ENCODE measurements around the gene GPS1.

The GPS1 gene

GRCh38 chr17:82070611-82071010 lies 18.9 kb downstream of the GPS1 start:
- Histone ChIP-seq H3K4me1 (ENCODE audit: control insufficient read depth, insufficient read depth, low read length) (no peaks in the 10 kb centered on the region), H3K27ac (ENCODE audit: low read length) (no peak overlapping the region), H3K36me3 (ENCODE audit: control insufficient read depth, insufficient read depth, low read length) (no peaks in the 10 kb centered on the region), H3K9me3 (ENCODE audit: control insufficient read depth, insufficient read depth, low read length) (no peaks in the 10 kb centered on the region), H3K4me3 (ENCODE audit: low read length) (no peak overlapping the region), H3K27me3 (ENCODE audit: control insufficient read depth, insufficient read depth, low read length) (no peaks in the 10 kb centered on the region)
- DNase-seq (ENCODE audit: low read depth, low spot score): no peak

GRCh38 chr17:82072827-82073226 lies 21.1 kb downstream of the GPS1 start:
- no peak for DNase-seq (ENCODE audit: low read depth, low spot score)
- Histone ChIP-seq H3K9me3 (ENCODE audit: control insufficient read depth, insufficient read depth, low read length) (no peaks in the 10 kb centered on the region), H3K36me3 (ENCODE audit: control insufficient read depth, insufficient read depth, low read length) (peaks cover 4% of the 10 kb centered on the region; the same call in 1 of the 2 replicates), H3K4me3 (ENCODE audit: low read length) (no peak overlapping the region), H3K27ac (ENCODE audit: low read length) (no peak overlapping the region), H3K27me3 (ENCODE audit: control insufficient read depth, insufficient read depth, low read length) (no peaks in the 10 kb centered on the region), H3K4me1 (ENCODE audit: control insufficient read depth, insufficient read depth, low read length) (peaks cover 1% of the 10 kb centered on the region; the same call in 1 of the 2 replicates)
- WGBS (ENCODE audit: insufficient coverage, insufficient read length): no CpG with 5 or more reads among the region's 6 CpGs

DNA sequence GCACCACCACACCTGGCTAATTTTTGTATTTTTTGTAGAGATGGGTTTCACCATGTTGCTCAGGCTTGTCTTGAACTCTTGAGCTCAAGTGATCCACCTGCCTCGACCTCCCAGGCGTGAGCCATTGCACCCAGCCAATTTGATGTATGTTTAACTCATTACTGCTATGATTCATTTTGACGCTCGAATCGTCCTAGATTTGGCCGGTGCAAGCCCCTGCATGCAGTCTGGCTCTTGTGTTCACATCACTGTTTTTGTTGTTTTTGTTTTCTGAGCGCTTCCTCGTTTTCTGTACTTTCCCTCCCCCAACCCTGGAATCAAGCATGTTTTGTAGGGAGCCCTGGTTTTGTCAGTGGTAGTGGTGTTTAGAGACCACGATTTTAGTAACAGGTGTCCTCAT lies 21.7 kb downstream of the GPS1 start:
- H3K27ac ChIP-seq (ENCODE audit: low read length): no peak overlapping the region
- H3K4me1 ChIP-seq (ENCODE audit: control insufficient read depth, insufficient read depth, low read length): peaks cover 1% of the 10 kb centered on the region; the same call in 1 of the 2 replicates
- WGBS (ENCODE audit: insufficient coverage, insufficient read length): no CpG with 5 or more reads among the region's 9 CpGs
- DNase-seq (ENCODE audit: low read depth, low spot score): no peak
- H3K9me3 ChIP-seq (ENCODE audit: control insufficient read depth, insufficient read depth, low read length): no peaks in the 10 kb centered on the region
- no peak overlapping the region for H3K4me3 ChIP-seq (ENCODE audit: low read length)
- H3K27me3 ChIP-seq (ENCODE audit: control insufficient read depth, insufficient read depth, low read length): no peaks in the 10 kb centered on the region
- peaks cover 5% of the 10 kb centered on the region; the same call in 1 of the 2 replicates for H3K36me3 ChIP-seq (ENCODE audit: control insufficient read depth, insufficient read depth, low read length)

DNA sequence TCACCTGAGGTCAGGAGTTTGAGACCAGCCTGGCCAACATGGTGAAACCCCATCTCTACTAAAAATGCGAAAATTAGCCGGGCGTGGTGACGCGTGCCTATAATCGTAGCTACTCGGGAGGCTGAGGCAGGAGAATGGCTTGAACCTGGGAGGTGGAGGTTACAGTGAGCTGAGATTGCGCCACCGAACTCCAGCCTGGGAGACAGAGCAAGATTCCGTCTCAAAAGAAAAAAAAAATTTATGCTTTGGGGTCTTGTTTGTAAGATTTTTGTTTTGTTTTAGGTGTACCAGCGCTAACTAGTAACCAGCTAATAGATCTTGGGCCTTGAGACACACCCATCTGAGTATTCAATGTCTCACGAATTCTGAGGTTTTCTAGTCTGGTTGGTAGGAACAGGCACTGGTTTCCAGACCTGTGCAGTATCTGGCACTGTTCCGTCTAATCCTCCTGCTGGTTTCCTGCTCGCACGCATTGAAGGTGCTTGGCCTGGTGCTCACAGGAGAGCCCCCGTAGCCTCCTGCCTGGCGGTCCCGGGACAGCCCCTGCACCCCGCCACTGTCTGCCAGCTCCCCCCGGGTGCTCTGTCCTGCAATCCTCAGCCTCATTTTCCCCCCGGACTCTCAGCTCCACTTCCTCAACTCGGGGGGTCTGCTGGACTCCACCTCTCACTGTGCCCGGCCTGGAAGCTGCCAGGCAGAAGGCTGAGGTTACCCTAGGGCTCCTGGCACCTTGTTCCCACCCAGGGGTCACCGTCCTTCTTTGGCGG lies 24.5 kb downstream of the GPS1 start:
- Histone ChIP-seq H3K27me3 (ENCODE audit: control insufficient read depth, insufficient read depth, low read length) (no peaks in the 10 kb centered on the region), H3K4me1 (ENCODE audit: control insufficient read depth, insufficient read depth, low read length) (peaks cover 1% of the 10 kb centered on the region; the same call in 1 of the 2 replicates), H3K4me3 (ENCODE audit: low read length) (no peak overlapping the region), H3K9me3 (ENCODE audit: control insufficient read depth, insufficient read depth, low read length) (no peaks in the 10 kb centered on the region), H3K27ac (ENCODE audit: low read length) (no peak overlapping the region), H3K36me3 (ENCODE audit: control insufficient read depth, insufficient read depth, low read length) (peaks cover 28% of the 10 kb centered on the region)
- no peak for DNase-seq (ENCODE audit: low read depth, low spot score)
- WGBS (ENCODE audit: insufficient coverage, insufficient read length): no CpG with 5 or more reads among the region's 25 CpGs

DNA sequence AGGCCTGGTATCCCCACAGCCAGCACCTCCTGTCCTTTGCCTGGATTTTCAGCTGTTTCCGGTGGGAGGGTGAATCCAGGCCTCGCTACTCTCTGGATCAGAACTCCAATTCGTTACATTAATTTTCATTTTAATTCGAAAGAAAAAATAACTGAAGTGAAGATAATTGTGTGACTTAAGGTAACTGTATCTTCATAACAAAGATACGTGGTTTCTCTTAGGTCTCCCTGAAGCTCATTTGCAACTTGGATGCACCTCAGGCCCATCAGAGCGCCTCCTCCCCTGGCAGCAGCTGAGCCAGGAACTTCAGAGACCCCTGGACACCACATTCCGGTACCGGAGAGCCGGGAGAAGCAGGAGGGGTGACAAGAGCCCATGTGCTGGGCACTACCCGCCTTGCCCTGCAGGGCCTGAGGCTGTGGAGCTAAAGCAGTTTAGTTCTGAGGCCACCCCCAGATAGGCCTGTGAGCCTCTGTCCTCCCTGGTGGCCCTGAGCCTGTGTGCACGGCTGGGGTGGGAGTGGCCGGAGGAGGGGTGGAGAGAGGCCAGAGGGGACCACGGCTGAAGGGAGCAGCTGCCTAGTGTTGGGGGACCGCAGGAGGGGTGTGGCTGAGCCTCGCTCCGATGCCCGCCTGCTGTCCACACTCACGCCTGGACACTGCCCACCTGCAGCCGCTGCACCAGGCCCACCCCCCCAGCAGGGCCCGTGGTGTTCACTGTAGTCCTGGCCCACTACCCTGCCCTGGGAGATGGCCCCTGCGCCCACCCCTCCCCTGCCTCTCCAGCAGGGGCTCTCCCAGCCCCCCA lies 25.3 kb downstream of the GPS1 start:
- Histone ChIP-seq H3K4me3 (ENCODE audit: low read length) (no peak overlapping the region), H3K4me1 (ENCODE audit: control insufficient read depth, insufficient read depth, low read length) (peaks cover 1% of the 10 kb centered on the region; the same call in 1 of the 2 replicates), H3K27me3 (ENCODE audit: control insufficient read depth, insufficient read depth, low read length) (no peaks in the 10 kb centered on the region), H3K9me3 (ENCODE audit: control insufficient read depth, insufficient read depth, low read length) (no peaks in the 10 kb centered on the region), H3K36me3 (ENCODE audit: control insufficient read depth, insufficient read depth, low read length) (peaks cover 36% of the 10 kb centered on the region), H3K27ac (ENCODE audit: low read length) (no peak overlapping the region)
- DNase-seq (ENCODE audit: low read depth, low spot score): no peak
- WGBS (ENCODE audit: insufficient coverage, insufficient read length): no CpG with 5 or more reads among the region's 21 CpGs

- no peak overlapping the region for H3K27ac ChIP-seq (ENCODE audit: low read length)
- WGBS (ENCODE audit: insufficient coverage, insufficient read length): no CpG with 5 or more reads among the region's 28 CpGs
- H3K36me3 ChIP-seq (ENCODE audit: control insufficient read depth, insufficient read depth, low read length): peaks cover 44% of the 10 kb centered on the region
- no peak overlapping the region for H3K4me3 ChIP-seq (ENCODE audit: low read length)
- H3K9me3 ChIP-seq (ENCODE audit: control insufficient read depth, insufficient read depth, low read length): no peaks in the 10 kb centered on the region
- peaks cover 1% of the 10 kb centered on the region; the same call in 1 of the 2 replicates for H3K4me1 ChIP-seq (ENCODE audit: control insufficient read depth, insufficient read depth, low read length)
- no peak for DNase-seq (ENCODE audit: low read depth, low spot score)
- no peaks in the 10 kb centered on the region for H3K27me3 ChIP-seq (ENCODE audit: control insufficient read depth, insufficient read depth, low read length)
Measured at GRCh38 chr17:82077617-82078358, 26.1 kb downstream of the GPS1 start.

GRCh38 chr17:82078433-82078832 lies 26.7 kb downstream of the GPS1 start:
- peaks cover 51% of the 10 kb centered on the region for H3K36me3 ChIP-seq (ENCODE audit: control insufficient read depth, insufficient read depth, low read length)

DNA sequence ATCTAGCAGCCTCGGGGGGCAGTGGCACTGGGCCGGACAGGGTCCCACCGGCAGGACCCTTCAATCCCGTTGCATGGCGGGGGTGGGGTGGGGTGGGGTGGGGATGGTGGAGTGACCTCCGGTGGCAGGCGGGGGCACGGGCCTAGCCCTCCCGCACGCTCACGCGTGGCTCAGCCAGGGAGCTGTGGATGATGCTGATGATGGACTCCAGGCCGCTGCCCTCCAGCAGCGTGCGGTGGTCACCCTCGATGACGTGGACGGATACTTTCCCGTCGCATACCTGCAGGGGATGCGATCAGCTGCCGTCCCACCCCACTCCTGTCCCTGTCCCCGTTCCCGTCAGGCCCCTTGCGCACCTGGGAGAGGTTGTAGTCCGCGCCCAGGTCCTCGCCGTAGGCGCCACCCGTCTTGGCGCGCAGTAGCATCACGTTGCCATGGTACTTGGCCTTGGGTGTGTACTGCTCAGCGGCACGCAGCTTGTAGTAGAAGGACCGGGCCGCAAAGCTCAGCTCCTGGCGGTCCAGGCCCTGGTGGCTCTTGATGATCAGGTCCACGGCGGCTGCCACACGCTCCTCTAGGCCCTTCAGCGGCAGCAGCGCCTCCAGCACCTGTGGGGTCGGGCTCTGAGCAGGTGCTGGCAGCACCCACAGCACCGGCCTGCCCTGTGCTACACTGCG lies 27.4 kb downstream of the GPS1 start:
- Histone ChIP-seq H3K27ac (ENCODE audit: low read length) (no peak overlapping the region), H3K27me3 (ENCODE audit: control insufficient read depth, insufficient read depth, low read length) (no peaks in the 10 kb centered on the region), H3K9me3 (ENCODE audit: control insufficient read depth, insufficient read depth, low read length) (no peaks in the 10 kb centered on the region), H3K36me3 (ENCODE audit: control insufficient read depth, insufficient read depth, low read length) (peaks cover 58% of the 10 kb centered on the region), H3K4me1 (ENCODE audit: control insufficient read depth, insufficient read depth, low read length) (peaks cover 1% of the 10 kb centered on the region; the same call in 1 of the 2 replicates), H3K4me3 (ENCODE audit: low read length) (no peak overlapping the region)
- WGBS (ENCODE audit: insufficient coverage, insufficient read length): no CpG with 5 or more reads among the region's 47 CpGs
- DNase-seq (ENCODE audit: low read depth, low spot score): no peak

More at GRCh38 chr17:82078433-82078832, 26.7 kb downstream of the GPS1 start:
- no peak overlapping the region for H3K4me3 ChIP-seq (ENCODE audit: low read length)
- no CpG with 5 or more reads among the region's 18 CpGs for whole genome bisulfite sequencing (ENCODE audit: insufficient coverage, insufficient read length)
- no peak for DNase-seq (ENCODE audit: low read depth, low spot score)
- H3K27me3 ChIP-seq (ENCODE audit: control insufficient read depth, insufficient read depth, low read length): no peaks in the 10 kb centered on the region
- H3K27ac ChIP-seq (ENCODE audit: low read length): no peak overlapping the region
- H3K4me1 ChIP-seq (ENCODE audit: control insufficient read depth, insufficient read depth, low read length): peaks cover 1% of the 10 kb centered on the region; the same call in 1 of the 2 replicates
- no peaks in the 10 kb centered on the region for H3K9me3 ChIP-seq (ENCODE audit: control insufficient read depth, insufficient read depth, low read length)

DNA sequence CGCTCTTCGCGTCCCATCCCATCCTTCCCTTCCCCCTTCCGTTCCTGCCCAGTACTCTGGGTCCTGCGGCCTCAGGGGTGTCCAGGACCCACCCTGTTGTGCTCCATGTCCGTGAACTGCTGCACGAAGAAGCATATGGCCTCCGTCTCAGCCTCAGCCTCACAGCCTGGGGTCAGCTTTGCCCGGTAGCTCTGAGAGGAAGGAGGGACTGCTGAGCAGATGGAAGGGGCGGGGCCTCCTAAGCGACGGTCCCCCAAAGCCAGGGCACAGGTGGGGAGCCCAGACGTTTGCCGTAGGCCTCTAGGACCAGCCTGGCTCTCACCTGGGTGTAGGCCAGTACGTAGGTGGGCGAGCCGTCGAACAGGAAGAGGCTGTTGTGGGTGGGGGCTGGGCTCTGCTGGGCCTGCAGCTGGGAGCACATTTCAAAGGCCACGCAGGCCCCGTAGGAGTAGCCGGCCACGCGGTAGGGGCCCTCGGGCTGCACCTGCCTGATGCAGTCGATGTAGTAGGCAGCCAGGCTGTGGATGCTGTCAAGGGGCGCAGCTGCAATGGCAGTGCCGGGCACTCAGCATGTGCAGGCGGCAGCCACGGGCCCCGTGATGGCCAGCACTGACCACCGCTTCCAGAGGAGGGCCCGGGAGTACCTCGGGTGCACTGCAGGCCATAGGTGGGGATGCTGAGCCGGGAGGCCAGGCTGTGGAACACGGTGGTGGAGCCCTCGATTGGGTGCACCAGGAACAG lies 28.5 kb downstream of the GPS1 start:
- Histone ChIP-seq H3K9me3 (ENCODE audit: control insufficient read depth, insufficient read depth, low read length) (no peaks in the 10 kb centered on the region), H3K27me3 (ENCODE audit: control insufficient read depth, insufficient read depth, low read length) (no peaks in the 10 kb centered on the region), H3K27ac (ENCODE audit: low read length) (no peak overlapping the region), H3K36me3 (ENCODE audit: control insufficient read depth, insufficient read depth, low read length) (peaks cover 68% of the 10 kb centered on the region), H3K4me1 (ENCODE audit: control insufficient read depth, insufficient read depth, low read length) (peaks cover 1% of the 10 kb centered on the region; the same call in 1 of the 2 replicates), H3K4me3 (ENCODE audit: low read length) (no peak overlapping the region)
- no CpG with 5 or more reads among the region's 36 CpGs for WGBS (ENCODE audit: insufficient coverage, insufficient read length)
- DNase-seq (ENCODE audit: low read depth, low spot score): no peak

Data from iPS DF 6.9 (cell line).